C4-2B (cell line): ENCODE data around the gene ZFP36L1.

Experiments used
- ZFX ChIP-seq: fragments of 450-650 bp; IDR thresholded peaks from 2 replicates; pipeline ENCODE4 v1.6.1; 2017
- TF ChIP-seq, protein P1 (sequence below): fragments of 450-650 bp; conservative IDR thresholded peaks from 2 replicates; pipeline ENCODE4 v1.5.1; 2017; ENCODE audit warnings: mild to moderate bottlenecking

DNA sequence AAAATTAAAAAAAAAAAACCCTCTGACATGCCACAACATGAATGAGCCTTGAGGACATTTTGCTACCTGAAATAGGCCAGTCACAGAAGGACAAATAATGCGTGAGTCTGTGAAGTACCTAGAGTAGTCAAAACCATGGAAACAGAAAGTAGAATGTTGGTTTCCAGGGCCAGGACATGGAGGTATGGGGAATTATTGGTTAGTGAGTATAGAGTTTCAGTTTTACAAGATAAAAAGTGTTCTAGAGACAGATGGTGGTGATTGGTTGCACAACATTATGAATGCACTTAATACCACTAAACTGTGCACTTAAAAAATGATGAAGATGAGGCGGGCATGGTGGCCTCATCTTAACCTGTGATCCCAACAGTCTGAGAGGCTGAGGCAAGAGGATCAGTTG, 47.6 kb upstream of the ZFP36L1 start:
- TF ChIP-seq, protein P1, sequence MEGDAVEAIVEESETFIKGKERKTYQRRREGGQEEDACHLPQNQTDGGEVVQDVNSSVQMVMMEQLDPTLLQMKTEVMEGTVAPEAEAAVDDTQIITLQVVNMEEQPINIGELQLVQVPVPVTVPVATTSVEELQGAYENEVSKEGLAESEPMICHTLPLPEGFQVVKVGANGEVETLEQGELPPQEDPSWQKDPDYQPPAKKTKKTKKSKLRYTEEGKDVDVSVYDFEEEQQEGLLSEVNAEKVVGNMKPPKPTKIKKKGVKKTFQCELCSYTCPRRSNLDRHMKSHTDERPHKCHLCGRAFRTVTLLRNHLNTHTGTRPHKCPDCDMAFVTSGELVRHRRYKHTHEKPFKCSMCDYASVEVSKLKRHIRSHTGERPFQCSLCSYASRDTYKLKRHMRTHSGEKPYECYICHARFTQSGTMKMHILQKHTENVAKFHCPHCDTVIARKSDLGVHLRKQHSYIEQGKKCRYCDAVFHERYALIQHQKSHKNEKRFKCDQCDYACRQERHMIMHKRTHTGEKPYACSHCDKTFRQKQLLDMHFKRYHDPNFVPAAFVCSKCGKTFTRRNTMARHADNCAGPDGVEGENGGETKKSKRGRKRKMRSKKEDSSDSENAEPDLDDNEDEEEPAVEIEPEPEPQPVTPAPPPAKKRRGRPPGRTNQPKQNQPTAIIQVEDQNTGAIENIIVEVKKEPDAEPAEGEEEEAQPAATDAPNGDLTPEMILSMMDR = no peak
- no peak for TF ChIP-seq ZFX
